Embryonic facial prominence (tissue), 1 donor: ENCODE results near the gene ZNF248.

Source experiments
- DNase-seq: peaks from one replicate; pipeline ENCODE4 v3.0.0-alpha.2; 2016; ENCODE audit errors: extremely low spot score

ZNF248 gene

GRCh38 chr10:37821237-37821636 is 36.2 kb downstream of the ZNF248 start:
- no peak for DNase-seq

DNA sequence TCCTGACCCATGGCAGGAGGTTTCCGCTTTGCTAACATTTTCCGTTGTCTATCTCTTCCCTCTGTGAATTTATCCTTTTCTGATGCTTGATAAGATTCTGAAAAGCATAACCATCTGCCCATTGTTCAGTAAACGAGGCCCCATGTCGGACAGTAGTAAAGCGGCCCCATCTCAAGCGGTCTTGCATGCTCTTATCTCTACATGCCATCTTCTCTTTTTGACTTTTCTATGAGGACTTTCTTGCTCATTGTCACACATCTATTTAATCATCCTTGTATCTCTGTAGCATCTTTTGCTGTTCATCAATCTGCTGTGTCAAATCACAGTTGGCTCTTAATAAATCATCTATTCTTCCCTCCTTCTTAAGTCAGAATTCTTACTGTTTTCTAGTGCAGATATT is 37.6 kb downstream of the ZNF248 start:
- no peak for DNase-seq

GRCh38 chr10:37816290-37816689 is 41.1 kb downstream of the ZNF248 start:
- DNase-seq: no peak

GRCh38 chr10:37813763-37814162 is 43.6 kb downstream of the ZNF248 start:
- no peak for DNase-seq

DNA sequence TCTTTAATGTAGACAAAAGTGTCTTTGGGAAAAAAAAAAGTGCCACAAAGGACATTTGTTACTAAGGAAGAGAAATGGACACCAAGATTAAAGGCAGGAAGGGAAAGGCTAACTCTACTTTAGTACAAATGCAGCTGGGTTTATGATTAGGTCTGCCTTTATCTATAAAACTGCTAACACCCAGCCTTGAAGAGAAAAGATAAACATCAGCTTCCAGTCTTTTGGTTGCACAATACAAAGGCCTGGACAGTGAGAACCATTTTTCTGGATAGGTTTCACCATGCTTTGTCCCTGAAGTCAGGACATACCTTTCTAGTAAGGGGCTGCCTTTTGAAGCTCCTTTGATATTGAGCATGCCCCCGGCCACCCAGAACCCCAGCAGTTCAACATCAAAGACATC is 45.1 kb downstream of the ZNF248 start:
- DNase-seq: no peak

DNA sequence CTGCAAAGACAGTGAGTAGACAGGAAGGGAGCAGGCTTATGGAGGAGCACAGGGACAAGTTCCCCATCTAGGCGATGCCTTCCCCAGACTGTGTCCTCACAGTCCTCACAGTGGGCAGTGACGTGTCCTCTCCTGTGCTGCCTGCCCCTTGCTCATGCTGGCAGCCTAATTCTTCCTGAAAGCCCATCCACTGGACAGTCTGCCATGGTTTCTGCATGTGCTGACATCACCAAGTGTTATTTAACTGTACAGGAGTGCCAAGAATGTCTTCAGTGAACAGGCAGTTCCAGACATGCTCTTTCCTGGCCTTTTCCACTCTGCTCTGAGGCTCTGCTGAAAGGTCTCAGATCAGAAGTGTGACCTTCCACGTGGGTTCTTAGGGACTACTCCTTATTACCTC is 54.1 kb downstream of the ZNF248 start:
- no peak for DNase-seq

GRCh38 chr10:37801557-37801956 is 55.9 kb downstream of the ZNF248 start:
- DNase-seq: no peak

GRCh38 chr10:37794305-37794976 is 63.0 kb downstream of the ZNF248 start:
- no peak for DNase-seq

DNA sequence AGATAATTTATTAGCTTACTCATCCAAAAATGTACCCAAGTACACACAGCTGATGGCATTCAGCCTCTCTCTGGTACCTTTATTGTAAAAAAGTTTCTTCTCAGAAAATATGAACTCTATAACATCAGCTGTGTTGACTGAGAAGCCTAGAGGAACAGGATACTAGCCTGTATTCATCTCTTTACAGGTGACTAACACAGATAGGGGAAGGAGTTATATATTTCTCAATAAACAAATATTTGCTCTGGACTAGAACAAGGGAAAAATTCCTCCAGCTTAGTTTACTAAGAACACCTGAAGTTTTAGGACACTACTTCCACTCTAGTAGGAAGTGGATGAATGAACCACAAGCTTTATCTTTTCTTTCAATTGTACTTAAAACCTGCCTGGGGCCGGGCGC is 67.8 kb downstream of the ZNF248 start:
- no peak for DNase-seq

GRCh38 chr10:37784678-37785077 is 72.7 kb downstream of the ZNF248 start:
- no peak for DNase-seq

DNA sequence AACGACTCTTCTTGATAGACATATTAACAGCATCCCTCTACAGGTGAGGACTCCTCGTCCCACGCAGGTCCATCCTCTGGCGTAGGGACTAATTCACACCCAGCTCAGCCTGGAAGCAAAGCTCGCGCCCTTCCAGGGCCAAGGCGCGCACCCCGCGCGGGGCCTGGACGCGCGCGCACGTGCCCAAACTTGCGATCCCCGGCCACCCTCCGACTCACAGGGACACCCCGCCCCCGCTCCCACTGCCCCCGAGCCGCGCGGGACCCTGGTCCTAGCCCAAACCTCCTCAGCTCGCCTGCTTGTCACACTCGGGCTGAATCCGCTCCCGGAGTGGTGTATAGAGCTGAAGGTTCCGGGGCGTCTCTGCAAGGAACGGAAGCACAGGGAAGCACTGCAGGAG is 76.9 kb downstream of the ZNF248 start:
- no peak for DNase-seq

DNA sequence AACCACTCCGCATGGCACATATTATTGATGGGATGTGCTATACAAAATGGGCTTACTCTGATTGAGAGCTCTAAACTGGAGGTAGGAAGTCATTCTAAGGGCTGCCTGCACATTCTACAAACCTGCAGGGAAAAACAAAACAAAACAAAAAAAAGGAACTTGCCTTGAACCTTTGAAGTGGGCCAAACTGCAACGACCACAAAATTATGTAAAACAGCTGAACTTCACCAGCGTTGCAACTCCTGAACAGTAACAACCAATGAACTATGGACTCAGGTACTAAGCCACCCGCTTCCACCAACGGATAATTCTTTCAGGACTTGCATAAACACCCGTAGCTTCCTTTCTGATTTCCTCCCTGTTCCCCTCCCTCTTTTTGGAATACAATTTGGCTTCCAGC is 80.4 kb downstream of the ZNF248 start:
- no peak for DNase-seq

- no peak for DNase-seq
Observed at GRCh38 chr10:37775612-37776011, 81.8 kb downstream of the ZNF248 start.

- DNase-seq: no peak
Observed at GRCh38 chr10:37774351-37774750, 83.1 kb downstream of the ZNF248 start.

- DNase-seq: no peak
Observed at GRCh38 chr10:37765216-37765615, 92.2 kb downstream of the ZNF248 start.

GRCh38 chr10:37763132-37763531 is 94.3 kb downstream of the ZNF248 start:
- DNase-seq: no peak

GRCh38 chr10:37762287-37762686 is 95.1 kb downstream of the ZNF248 start:
- DNase-seq: no peak

DNA sequence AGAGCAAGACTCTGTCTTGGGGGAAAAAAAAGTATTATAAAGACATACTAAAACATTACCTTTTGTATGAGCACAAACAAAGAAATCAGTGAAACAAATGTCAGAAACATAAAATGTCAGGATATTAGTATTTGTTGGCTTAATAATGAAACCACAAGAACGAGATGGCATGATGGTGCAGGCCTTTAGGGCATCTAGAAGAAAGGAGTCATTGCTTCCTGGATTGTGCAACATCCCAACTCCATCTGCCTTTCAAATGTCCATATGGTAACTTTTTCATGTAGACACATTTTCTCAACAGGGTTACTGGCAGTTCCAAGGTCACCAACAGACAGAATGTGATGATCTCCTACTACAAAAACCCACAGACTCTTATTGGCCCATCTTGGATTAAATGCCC is 96.6 kb downstream of the ZNF248 start:
- no peak for DNase-seq

- no peak for DNase-seq
Observed at GRCh38 chr10:37758074-37758473, 99.3 kb downstream of the ZNF248 start.

DNA sequence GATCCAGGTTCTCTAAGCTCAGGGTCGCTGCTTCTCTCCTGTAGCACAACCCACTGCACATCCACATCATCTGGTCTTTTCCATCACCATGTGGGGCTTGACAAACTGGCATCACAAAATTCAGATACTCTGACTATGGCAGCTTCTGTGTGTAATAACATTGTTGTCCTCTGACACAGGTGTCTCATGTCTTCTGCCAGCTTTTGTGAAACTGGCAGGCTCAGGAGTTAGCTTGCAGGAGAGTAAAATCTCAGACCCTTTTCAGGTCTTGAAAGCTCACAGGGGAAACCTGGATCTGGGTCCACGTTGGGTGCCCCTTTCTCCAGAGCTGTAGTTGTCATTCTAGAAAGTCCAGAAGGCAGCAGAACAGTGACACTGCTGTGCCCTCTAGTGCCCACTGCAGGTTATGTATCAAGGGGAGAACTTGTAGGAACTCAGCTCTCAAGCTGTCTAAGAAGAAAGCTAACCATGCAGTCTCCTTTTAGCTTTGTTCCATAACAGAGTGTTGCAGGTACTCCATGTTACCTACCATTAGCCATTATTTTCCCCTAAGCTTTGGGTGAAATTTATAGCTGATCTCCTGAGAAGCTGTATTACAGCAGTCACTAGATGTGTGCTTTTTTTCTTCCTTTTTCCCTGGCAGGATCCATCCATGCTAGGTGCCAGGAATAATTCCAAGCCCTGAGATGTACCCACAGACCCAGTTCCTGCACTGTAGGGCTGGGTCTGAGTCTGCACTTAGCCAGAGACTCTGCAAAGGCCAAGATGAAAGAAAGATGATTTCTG is 102.7 kb downstream of the ZNF248 start:
- DNase-seq: no peak

GRCh38 chr10:37752334-37752875 is 105.0 kb downstream of the ZNF248 start:
- DNase-seq: no peak

- DNase-seq: no peak
Observed at GRCh38 chr10:37748170-37748569, 109.2 kb downstream of the ZNF248 start.

DNA sequence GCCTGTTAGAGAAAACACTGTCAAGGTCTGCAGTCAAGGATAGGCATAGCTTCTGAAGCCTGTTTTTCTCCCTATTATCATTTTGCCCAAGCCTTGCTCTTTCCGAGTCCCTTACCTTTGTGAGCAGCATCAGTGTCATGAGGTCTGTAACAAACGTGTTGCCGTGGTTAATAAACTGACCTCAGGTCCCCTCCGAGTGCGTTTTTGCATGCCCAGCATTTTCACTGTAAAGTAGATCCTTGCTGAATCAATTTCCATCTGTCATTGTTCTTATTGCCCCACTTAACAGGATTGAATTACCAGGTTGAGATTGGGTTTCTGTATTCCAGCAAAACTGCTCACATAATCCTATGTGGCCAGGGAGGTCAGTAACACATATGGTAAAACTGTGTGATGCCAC is 110.3 kb downstream of the ZNF248 start:
- no peak for DNase-seq
